ELR (cell line): ENCODE data around the gene KANSL1.

ENCODE experiments used
- DNase-seq: peaks from one replicate; pipeline ENCODE4 v3.0.0-alpha.2; 2015; ENCODE audit warnings: low read depth

KANSL1 gene

DNA sequence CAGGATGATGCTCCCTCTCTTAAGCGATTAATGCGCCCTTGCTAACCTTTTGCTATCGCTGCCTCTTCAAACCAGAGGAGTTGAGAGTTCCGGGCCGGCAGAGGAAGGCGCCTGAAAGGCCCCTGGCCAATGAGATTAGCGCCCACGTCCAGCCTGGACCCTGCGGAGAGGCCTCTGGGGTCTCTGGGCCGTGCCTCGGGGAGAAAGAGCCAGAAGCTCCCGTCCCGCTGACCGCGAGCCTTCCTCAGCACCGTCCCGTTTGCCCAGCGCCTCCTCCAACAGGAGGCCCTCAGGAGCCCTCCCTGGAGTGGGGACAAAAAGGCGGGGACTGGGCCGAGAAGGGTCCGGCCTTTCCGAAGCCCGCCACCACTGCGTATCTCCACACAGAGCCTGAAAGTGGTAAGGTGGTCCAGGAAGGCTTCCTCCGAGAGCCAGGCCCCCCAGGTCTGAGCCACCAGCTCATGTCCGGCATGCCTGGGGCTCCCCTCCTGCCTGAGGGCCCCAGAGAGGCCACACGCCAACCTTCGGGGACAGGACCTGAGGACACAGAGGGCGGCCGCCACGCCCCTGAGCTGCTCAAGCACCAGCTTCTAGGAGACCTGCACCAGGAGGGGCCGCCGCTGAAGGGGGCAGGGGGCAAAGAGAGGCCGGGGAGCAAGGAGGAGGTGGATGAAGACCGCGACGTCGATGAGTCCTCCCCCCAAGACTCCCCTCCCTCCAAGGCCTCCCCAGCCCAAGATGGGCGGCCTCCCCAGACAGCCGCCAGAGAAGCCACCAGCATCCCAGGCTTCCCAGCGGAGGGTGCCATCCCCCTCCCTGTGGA lies 210.2 kb downstream of the KANSL1 start:
- no peak for DNase-seq

DNA sequence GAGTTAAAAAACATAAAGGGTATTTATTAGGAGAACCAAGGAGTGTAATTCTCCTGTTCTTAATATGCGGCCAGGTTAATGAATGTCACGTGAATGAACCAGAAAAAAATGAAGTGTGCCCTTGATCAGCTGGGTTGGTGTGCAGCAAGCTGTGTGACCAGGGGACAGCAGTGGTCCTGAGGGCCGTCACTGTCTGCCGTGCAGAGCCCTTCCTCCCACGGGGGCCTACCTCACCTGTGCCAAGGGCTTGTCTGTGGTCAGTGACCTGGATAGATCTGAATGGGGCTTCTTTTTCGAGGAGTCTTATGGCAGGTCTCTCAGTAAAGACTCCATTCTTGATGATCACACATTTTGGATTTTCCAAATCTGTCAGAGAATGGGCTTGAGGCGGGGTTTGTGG lies 211.9 kb downstream of the KANSL1 start:
- no peak for DNase-seq

DNA sequence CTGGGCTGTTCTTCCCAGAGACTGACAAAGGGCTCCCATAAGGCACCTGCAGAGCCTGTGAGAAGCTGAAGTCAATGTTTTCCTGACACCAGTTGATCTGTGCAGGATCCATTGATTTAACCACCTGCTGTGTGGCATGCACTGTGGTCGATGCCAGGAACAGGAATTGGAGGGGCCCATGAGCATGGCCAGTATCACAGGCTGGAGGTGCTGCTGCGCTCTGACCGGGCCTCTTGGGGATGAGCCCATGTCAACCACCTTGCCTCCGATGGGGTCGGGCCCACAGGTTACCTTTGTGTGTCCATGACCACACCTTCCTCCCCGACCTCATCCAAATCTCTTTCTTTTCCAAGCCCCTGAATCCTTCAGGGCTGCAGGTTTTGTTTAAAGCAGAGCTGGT lies 212.4 kb downstream of the KANSL1 start:
- no peak for DNase-seq
